Ovary (tissue), 3 donors: Measurements from ENCODE around the gene NUP160.

Source experiments
- CTCF ChIP-seq, 3 donors: fragments of 450-650 bp in 2 of 3; fragments of 200-600 bp in 1 of 3; IDR thresholded peaks; one replicate each; pipeline versions ENCODE4 v1.5.1 to v1.8.0; 2016 to 2022; ENCODE audit warnings: antibody characterized with exemption in 3 of 3, mild to moderate bottlenecking in 1 of 3
- EP300 ChIP-seq: sonication (generic); formaldehyde crosslinking; IDR thresholded peaks from one replicate; pipeline ENCODE4 v1.6.1; 2017; ENCODE audit warnings: antibody characterized with exemption
- donor health status: DM: no; HTN: no; CAD: no.

- TF ChIP-seq CTCF (IDR thresholded peaks at IDR 0.05) (no peak), EP300 (no peak)
Measured at GRCh38 chr11:47828284-47828683, 19.9 kb downstream of the NUP160 start.
